Hepatocyte (in vitro differentiated cells): ENCODE data around the gene PIEZO1.

Experiments used
- CTCF ChIP-seq: fragments of 200-600 bp; sonication (generic); IDR thresholded peaks from 2 replicates; pipeline ENCODE4 v1.5.1; 2016; ENCODE audit warnings: antibody characterized with exemption, mild to moderate bottlenecking; ENCODE audit not compliant: poor library complexity
- EZH2 ChIP-seq: fragments of 200-600 bp; sonication (generic); IDR thresholded peaks from 2 replicates; pipeline ENCODE4 v1.6.1; 2016; ENCODE audit warnings: antibody characterized with exemption, mild to moderate bottlenecking, borderline replicate concordance

GRCh38 chr16:88741368-88741767 lies 43.7 kb downstream of the PIEZO1 start:
- TF ChIP-seq EZH2 (no peak), CTCF (no peak)
